Lower leg skin (tissue), 4 donors: ENCODE measurements around the gene NT5DC3. TPM values are rescaled to one million over a fixed set of nuclear protein-coding genes. Genes with fewer than 3 reads are reported as not detected.

ENCODE experiments used
- DNase-seq, 2 donors: peaks; one replicate each; pipeline ENCODE4 v3.0.0-alpha.2; 2019; ENCODE audit warnings: low spot score in 2 of 2
- H3K4me3 ChIP-seq: fragments of 200-600 bp; sonication (generic); 2 replicates; pipeline ENCODE4 v1.5.1; 2017; ENCODE audit warnings: mild to moderate bottlenecking, low read depth; ENCODE audit not compliant: poor library complexity, severe bottlenecking
- CTCF ChIP-seq, 3 donors: fragments of 450-650 bp; IDR thresholded peaks; one replicate each; pipeline ENCODE4 v1.5.1; 2016; ENCODE audit warnings: antibody characterized with exemption in 3 of 3, mild to moderate bottlenecking in 3 of 3, moderate library complexity in 2 of 3
- POLR2A ChIP-seq, 2 donors: fragments of 450-650 bp; IDR thresholded peaks; one replicate each; pipeline ENCODE4 v1.6.1; 2016 to 2017; ENCODE audit warnings: antibody characterized with exemption in 2 of 2, mild to moderate bottlenecking in 1 of 2, moderate library complexity in 1 of 2
- WGBS, 2 donors: methylation state at CpG; one replicate each; pipeline ENCODE4 v1.1.5; 2018; 5-methylcytosine and 5-hydroxymethylcytosine counted together
- intact Hi-C: fragments of 100-400 bp; cut with DNase I; formaldehyde crosslinking; loops from one replicate; pipeline ENCODE4 v1.15.0; 2023; ENCODE audit warnings: low total_unique reads
- total RNA-seq, 4 donors: library from RNA; depleted of rRNA; stranded (reverse); fragments of >200 nt; gene quantifications; one replicate each; pipeline ENCODE4 v1.1.0, GENCODE V29; 2016

NT5DC3 gene
- total RNA-seq, 4 donors from 2014 or later: 2.9 to 4.2 (median 3.5) TPM

- no peak for DNase-seq
- TF ChIP-seq POLR2A (IDR thresholded peaks at IDR 0.05) (no peak), CTCF (IDR thresholded peaks at IDR 0.05) (no peak)
- no peak overlapping the region for H3K4me3 ChIP-seq
- 85 to 89% methylated on average over 8 of the region's 8 CpGs for WGBS, 2 donors
- intact Hi-C loops: no loop called here
These were observed 115.6 kb downstream of the NT5DC3 start for GRCh38 chr12:103725398-103725797.

Other genes starting within 250 kb of the NT5DC3 start
- gene HSP90B1, start 89.2 kb upstream of the NT5DC3 start, total RNA-seq: 100 to 1,000 TPM in 3 of 4 donors, 10 to 100 TPM in 1; 98.4 to 168 (median 135) TPM
- gene TDG, start 124.6 kb upstream of the NT5DC3 start, total RNA-seq: 10 to 100 TPM; 18.9 to 24.3 (median 21.1) TPM
- 1 to 10 TPM in 3 of 4 donors, under 1 TPM in 1; 0.72 to 1.9 (median 1.2) TPM for gene GLT8D2, start 209.0 kb upstream of the NT5DC3 start, total RNA-seq
- 10 to 100 TPM; 11.0 to 18.9 (median 14.1) TPM for gene HCFC2, start 223.3 kb upstream of the NT5DC3 start, total RNA-seq